Renal cortex interstitium (tissue), 11 donors: ENCODE results near the gene UBXN10. TPM values are rescaled to one million over a fixed set of nuclear protein-coding genes. Genes with fewer than 3 reads are reported as not detected.

Experiments used
- DNase-seq, 11 donors: peaks; one replicate each; pipeline ENCODE4 v3.0.0-alpha.2; 2013; ENCODE audit warnings: low read depth in 9 of 11, low spot score in 4 of 11; ENCODE audit errors: extremely low read depth in 1 of 11
- polyA plus RNA-seq, 3 donors: library from polyadenylated mRNA; unstranded; fragments of 120-200 nt; gene quantifications; one replicate each; pipeline ENCODE4 v1.2.1, GENCODE V29; 2013; ENCODE audit not compliant: insufficient read length in 3 of 3

UBXN10 gene
- polyA plus RNA-seq, 3 donors = 5.5 to 6.9 (median 5.9) TPM

- no peak for DNase-seq
These were observed 6.5 kb downstream of the UBXN10 start for GRCh38 chr1:20192364-20192763.

GRCh38 chr1:20192871-20193411, 7.0 kb downstream of the UBXN10 start:
- no peak for DNase-seq

GRCh38 chr1:20194224-20194623, 8.3 kb downstream of the UBXN10 start:
- DNase-seq = no peak

GRCh38 chr1:20194757-20195461, 9.0 kb downstream of the UBXN10 start:
- peak in 1 of 11 donors; percentile 28 for DNase-seq

- DNase-seq = no peak
These were observed 9.5 kb downstream of the UBXN10 start for GRCh38 chr1:20195462-20195780.

- no peak for DNase-seq
These were observed 11.5 kb downstream of the UBXN10 start for GRCh38 chr1:20197329-20197791.

- DNase-seq = no peak
These were observed 12.4 kb downstream of the UBXN10 start for GRCh38 chr1:20198296-20198695.

- no peak for DNase-seq
These were observed 13.0 kb downstream of the UBXN10 start for GRCh38 chr1:20198918-20199317.

- DNase-seq = no peak
These were observed 13.5 kb downstream of the UBXN10 start for GRCh38 chr1:20199403-20199802.

- no peak for DNase-seq
These were observed 13.9 kb downstream of the UBXN10 start for GRCh38 chr1:20199840-20200239.

GRCh38 chr1:20200966-20201365, 15.1 kb downstream of the UBXN10 start:
- DNase-seq = no peak

- DNase-seq = no peak
These were observed 16.3 kb downstream of the UBXN10 start for GRCh38 chr1:20202166-20202565.

GRCh38 chr1:20207546-20207945, 21.6 kb downstream of the UBXN10 start:
- DNase-seq = no peak

GRCh38 chr1:20209471-20209870, 23.6 kb downstream of the UBXN10 start:
- no peak for DNase-seq

GRCh38 chr1:20210736-20211460, 25.0 kb downstream of the UBXN10 start:
- DNase-seq = no peak

- DNase-seq = no peak
These were observed 25.6 kb downstream of the UBXN10 start for GRCh38 chr1:20211511-20211931.

- DNase-seq = no peak
These were observed 26.3 kb downstream of the UBXN10 start for GRCh38 chr1:20212085-20212684.

- peak; percentile 57 to 84 (median 75) for DNase-seq
These were observed 26.9 kb downstream of the UBXN10 start for GRCh38 chr1:20212685-20213331.

- no peak for DNase-seq
These were observed 29.8 kb downstream of the UBXN10 start for GRCh38 chr1:20215716-20216115.

- DNase-seq = no peak
These were observed 30.7 kb downstream of the UBXN10 start for GRCh38 chr1:20216574-20216973.
